Activated naive CD8-positive, alpha-beta T cell (primary cell): ENCODE measurements around the gene PHTF1.

Experiments
- H3K27ac Mint-ChIP-seq: one replicate; pipeline ENCODE4 v1.8.0; 2021; ENCODE audit warnings: mixed read lengths
- H3K27me3 Mint-ChIP-seq: one replicate; pipeline ENCODE4 v1.8.0; 2021; ENCODE audit warnings: mixed read lengths
- H3K36me3 Mint-ChIP-seq: one replicate; pipeline ENCODE4 v1.8.0; 2021; ENCODE audit warnings: mixed read lengths
- H3K4me1 Mint-ChIP-seq: one replicate; pipeline ENCODE4 v1.8.0; 2021; ENCODE audit warnings: low read depth, mixed read lengths
- H3K4me3 Mint-ChIP-seq: one replicate; pipeline ENCODE4 v1.8.0; 2021; ENCODE audit warnings: mild to moderate bottlenecking, mixed read lengths
- H3K9me3 Mint-ChIP-seq: one replicate; pipeline ENCODE4 v1.8.0; 2021; ENCODE audit warnings: low read depth, mixed read lengths

Gene PHTF1

DNA sequence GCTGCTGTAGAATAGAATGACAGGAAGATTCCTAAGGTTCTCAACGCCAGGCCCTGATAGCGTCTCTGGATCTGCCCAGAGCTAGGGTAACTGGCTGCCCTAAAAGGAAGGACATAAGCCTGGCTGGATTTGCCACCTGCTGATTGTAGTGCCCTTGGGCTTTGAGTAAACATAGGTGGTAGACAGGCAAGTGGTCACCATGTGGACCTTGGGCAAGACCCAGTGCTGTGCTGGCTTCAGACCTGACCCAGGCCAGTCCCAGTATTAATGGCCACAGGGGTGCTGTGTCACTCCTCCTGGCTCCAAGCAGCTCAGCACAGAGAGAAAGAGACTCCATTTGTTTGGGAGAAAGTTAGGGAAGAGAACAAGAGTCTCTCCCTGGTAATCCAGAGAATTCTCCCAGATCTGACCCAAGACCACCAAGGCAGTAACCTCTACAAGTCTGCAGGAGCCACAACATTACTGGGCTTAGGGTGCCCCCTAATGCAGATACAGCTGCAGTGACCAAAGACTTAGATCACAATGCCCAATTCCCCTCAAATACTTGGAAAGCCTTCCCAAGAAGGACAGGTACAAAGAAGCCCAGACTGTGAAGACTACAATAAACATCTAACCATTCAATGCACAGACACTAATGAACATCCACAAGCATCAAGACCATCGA, 44.5 kb downstream of the PHTF1 start:
- Mint-ChIP-seq H3K36me3 (peaks cover 25% of the 10 kb centered on the region), H3K4me1 (no peaks in the 10 kb centered on the region), H3K4me3 (no peak overlapping the region), H3K27ac (no peak overlapping the region), H3K9me3 (peaks cover 13% of the 10 kb centered on the region), H3K27me3 (no peaks in the 10 kb centered on the region)

GRCh38 chr1:113701429-113701828, 57.9 kb downstream of the PHTF1 start:
- H3K4me3 Mint-ChIP-seq, result no peak overlapping the region
- no peaks in the 10 kb centered on the region for H3K27me3 Mint-ChIP-seq
- no peak overlapping the region for H3K27ac Mint-ChIP-seq
- no peaks in the 10 kb centered on the region for H3K9me3 Mint-ChIP-seq
- H3K36me3 Mint-ChIP-seq, result peaks cover 4% of the 10 kb centered on the region
- peaks cover 8% of the 10 kb centered on the region for H3K4me1 Mint-ChIP-seq

GRCh38 chr1:113694910-113695309, 64.4 kb downstream of the PHTF1 start:
- H3K4me3 Mint-ChIP-seq, result no peak overlapping the region
- no peaks in the 10 kb centered on the region for H3K4me1 Mint-ChIP-seq
- H3K27ac Mint-ChIP-seq, result no peak overlapping the region
- H3K27me3 Mint-ChIP-seq, result no peaks in the 10 kb centered on the region
- H3K9me3 Mint-ChIP-seq, result peaks cover 10% of the 10 kb centered on the region
- peaks cover 26% of the 10 kb centered on the region for H3K36me3 Mint-ChIP-seq

DNA sequence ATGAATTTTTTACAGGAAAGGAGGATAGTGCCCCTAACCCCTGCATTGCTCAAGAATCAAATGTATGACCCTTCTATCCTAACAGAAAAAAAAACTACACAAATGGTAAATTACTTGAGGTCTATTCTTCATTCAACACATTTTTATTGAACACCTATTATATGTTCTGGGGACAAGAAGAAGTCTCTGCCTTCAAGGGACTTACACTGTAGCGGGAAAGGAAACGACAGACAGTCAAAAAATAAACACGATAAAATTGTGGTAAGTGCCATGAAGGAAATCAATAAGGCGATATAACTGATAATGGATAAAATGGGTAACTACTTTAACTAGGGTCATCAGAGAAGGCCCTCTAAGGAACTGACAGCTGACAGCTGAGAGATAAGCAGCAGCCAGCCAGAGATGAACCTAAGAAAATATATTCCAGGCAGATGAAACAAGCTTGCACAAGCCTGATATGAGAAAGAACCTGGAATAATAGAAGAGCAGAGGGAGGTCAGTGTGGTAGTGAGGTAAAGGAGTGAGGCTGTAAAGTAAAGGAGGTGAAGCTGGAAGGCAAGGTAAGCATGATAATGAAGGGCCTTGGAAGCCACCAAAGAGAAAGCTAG, 66.4 kb downstream of the PHTF1 start:
- Mint-ChIP-seq H3K9me3 (peaks cover 10% of the 10 kb centered on the region), H3K27me3 (no peaks in the 10 kb centered on the region), H3K4me3 (no peak overlapping the region), H3K27ac (no peak overlapping the region), H3K36me3 (peaks cover 28% of the 10 kb centered on the region), H3K4me1 (no peaks in the 10 kb centered on the region)

DNA sequence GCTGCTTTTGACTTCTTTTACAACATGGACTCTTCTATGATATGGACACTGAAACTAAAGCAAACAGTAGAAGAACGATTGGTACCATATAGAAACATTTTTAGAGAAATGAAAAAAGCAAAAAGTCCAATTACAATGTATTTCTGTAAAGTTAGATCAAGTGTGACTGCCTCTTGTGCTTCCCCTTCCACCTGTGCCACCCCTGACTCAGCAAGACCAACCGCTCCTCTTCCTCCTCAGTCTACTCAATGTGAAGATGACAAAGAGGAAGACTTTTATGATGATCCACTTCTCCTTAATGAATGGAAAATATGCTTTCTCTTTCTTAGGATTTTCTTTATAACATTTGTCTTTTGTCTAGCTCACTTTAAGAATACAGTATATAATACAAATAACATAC, 66.9 kb downstream of the PHTF1 start:
- Mint-ChIP-seq H3K27me3 (no peaks in the 10 kb centered on the region), H3K36me3 (peaks cover 28% of the 10 kb centered on the region), H3K27ac (no peak overlapping the region), H3K4me3 (no peak overlapping the region), H3K4me1 (no peaks in the 10 kb centered on the region), H3K9me3 (peaks cover 10% of the 10 kb centered on the region)

- Mint-ChIP-seq H3K4me3 (no peak overlapping the region), H3K4me1 (no peaks in the 10 kb centered on the region), H3K9me3 (peaks cover 10% of the 10 kb centered on the region), H3K27me3 (no peaks in the 10 kb centered on the region), H3K36me3 (peaks cover 26% of the 10 kb centered on the region), H3K27ac (no peak overlapping the region)
Measured at GRCh38 chr1:113691184-113691583, 68.1 kb downstream of the PHTF1 start.

- Mint-ChIP-seq H3K4me1 (no peaks in the 10 kb centered on the region), H3K36me3 (peaks cover 5% of the 10 kb centered on the region), H3K27me3 (no peaks in the 10 kb centered on the region), H3K4me3 (no peak overlapping the region), H3K27ac (no peak overlapping the region), H3K9me3 (no peaks in the 10 kb centered on the region)
Measured at GRCh38 chr1:113686891-113687618, 72.2 kb downstream of the PHTF1 start.

DNA sequence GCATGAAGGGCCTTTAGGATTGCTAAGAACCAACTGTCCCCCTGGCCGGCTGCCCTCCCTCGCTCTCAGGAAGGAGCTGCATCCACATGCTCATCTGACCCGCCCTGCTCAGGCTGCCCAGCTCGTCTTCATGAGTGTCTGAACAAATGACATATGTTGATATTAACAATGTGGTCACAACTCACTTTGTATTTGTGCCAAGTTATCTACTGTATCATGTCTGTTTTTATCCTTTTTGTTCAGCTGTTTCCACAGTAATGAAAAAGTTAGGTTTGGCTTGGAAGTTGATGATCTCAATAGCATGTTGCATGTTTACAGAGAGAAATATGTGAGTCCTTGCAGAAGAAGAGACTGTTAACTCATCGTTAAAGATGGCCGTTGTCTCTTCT, 75.1 kb downstream of the PHTF1 start:
- no peaks in the 10 kb centered on the region for H3K27me3 Mint-ChIP-seq
- no peaks in the 10 kb centered on the region for H3K36me3 Mint-ChIP-seq
- H3K4me1 Mint-ChIP-seq, result no peaks in the 10 kb centered on the region
- H3K27ac Mint-ChIP-seq, result no peak overlapping the region
- H3K9me3 Mint-ChIP-seq, result no peaks in the 10 kb centered on the region
- no peak overlapping the region for H3K4me3 Mint-ChIP-seq

- H3K27me3 Mint-ChIP-seq, result no peaks in the 10 kb centered on the region
- H3K36me3 Mint-ChIP-seq, result no peaks in the 10 kb centered on the region
- H3K27ac Mint-ChIP-seq, result no peak overlapping the region
- no peak overlapping the region for H3K4me3 Mint-ChIP-seq
- no peaks in the 10 kb centered on the region for H3K4me1 Mint-ChIP-seq
- no peaks in the 10 kb centered on the region for H3K9me3 Mint-ChIP-seq
Measured at GRCh38 chr1:113683384-113684152, 75.7 kb downstream of the PHTF1 start.

GRCh38 chr1:113681596-113682337, 77.5 kb downstream of the PHTF1 start:
- Mint-ChIP-seq H3K36me3 (no peaks in the 10 kb centered on the region), H3K4me3 (no peak overlapping the region), H3K4me1 (no peaks in the 10 kb centered on the region), H3K27ac (no peak overlapping the region), H3K27me3 (no peaks in the 10 kb centered on the region), H3K9me3 (no peaks in the 10 kb centered on the region)

GRCh38 chr1:113678159-113678469, 81.2 kb downstream of the PHTF1 start:
- no peak overlapping the region for H3K4me3 Mint-ChIP-seq
- H3K27me3 Mint-ChIP-seq, result no peaks in the 10 kb centered on the region
- no peak overlapping the region for H3K27ac Mint-ChIP-seq
- H3K4me1 Mint-ChIP-seq, result no peaks in the 10 kb centered on the region
- H3K36me3 Mint-ChIP-seq, result no peaks in the 10 kb centered on the region
- no peaks in the 10 kb centered on the region for H3K9me3 Mint-ChIP-seq

GRCh38 chr1:113677250-113678158, 81.8 kb downstream of the PHTF1 start:
- no peaks in the 10 kb centered on the region for H3K4me1 Mint-ChIP-seq

GRCh38 chr1:113676524-113676923, 82.8 kb downstream of the PHTF1 start:
- Mint-ChIP-seq H3K9me3 (no peaks in the 10 kb centered on the region), H3K27ac (no peak overlapping the region), H3K4me1 (no peaks in the 10 kb centered on the region), H3K27me3 (no peaks in the 10 kb centered on the region), H3K36me3 (no peaks in the 10 kb centered on the region), H3K4me3 (no peak overlapping the region)

More at GRCh38 chr1:113677250-113678158, 81.8 kb downstream of the PHTF1 start:
- no peaks in the 10 kb centered on the region for H3K9me3 Mint-ChIP-seq
- no peaks in the 10 kb centered on the region for H3K36me3 Mint-ChIP-seq
- no peak overlapping the region for H3K4me3 Mint-ChIP-seq
- H3K27ac Mint-ChIP-seq, result no peak overlapping the region
- no peaks in the 10 kb centered on the region for H3K27me3 Mint-ChIP-seq

GRCh38 chr1:113675302-113675701, 84.0 kb downstream of the PHTF1 start:
- H3K9me3 Mint-ChIP-seq, result no peaks in the 10 kb centered on the region
- H3K27ac Mint-ChIP-seq, result no peak overlapping the region
- H3K36me3 Mint-ChIP-seq, result no peaks in the 10 kb centered on the region
- no peak overlapping the region for H3K4me3 Mint-ChIP-seq
- no peaks in the 10 kb centered on the region for H3K27me3 Mint-ChIP-seq
- no peaks in the 10 kb centered on the region for H3K4me1 Mint-ChIP-seq
